Caco-2 (cell line): ENCODE results near the gene STPG3. TPM values are rescaled to one million over a fixed set of nuclear protein-coding genes. Genes with fewer than 3 reads are reported as not detected.
A peak's percentile ranks its signal among the peaks of the same experiment; 100 is the strongest.

ENCODE experiments used
- BruUV-seq: library from RNA; stranded (reverse); fragments of 400-500 nt; replicated peaks from 2 replicates; lab custom pipeline; 2021; lab: Mats Ljungman, UMichigan
- CTCF ChIA-PET: fragments of 300-600 bp; sonication (Branson Sonifier 250); formaldehyde crosslinking; loops from one replicate; lab custom pipeline; 2022; ENCODE audit warnings: antibody characterized with exemption; lab: Charles Lee
- POLR2A ChIA-PET: fragments of 300-600 bp; sonication (Branson Sonifier 250); formaldehyde crosslinking; loops from one replicate; lab custom pipeline; 2022; ENCODE audit warnings: antibody characterized with exemption; lab: Charles Lee
- DNase-seq, 2 experiments: peaks; one replicate each; pipeline versions ENCODE4 v3.0.0 to v3.0.0-alpha.2; 2020 to 2022
- H3K27me3 ChIP-seq: replicated peaks from 2 replicates; pipeline ENCODE4 v1.6.0; 2011; ENCODE audit warnings: low read length; ENCODE audit not compliant: control insufficient read depth, insufficient read depth
- H3K36me3 ChIP-seq: 2 replicates; pipeline ENCODE4 v1.5.1; 2011; ENCODE audit warnings: low read length; ENCODE audit not compliant: control insufficient read depth, insufficient read depth
- H3K4me1 ChIP-seq: fragments of 250-450 bp; sonication (Bioruptor Pico); 2 replicates; pipeline ENCODE4 v1.5.1; 2020; ENCODE audit warnings: mild to moderate bottlenecking
- H3K4me3 ChIP-seq: 2 replicates; pipeline ENCODE4 v1.5.1; 2011; ENCODE audit warnings: low read depth, mild to moderate bottlenecking, control low read depth, low read length
- H3K9me3 ChIP-seq: fragments of 250-450 bp; sonication (Bioruptor Pico); 2 replicates; pipeline ENCODE4 v1.5.1; 2020; ENCODE audit warnings: mild to moderate bottlenecking, moderate library complexity
- H3K27ac Mint-ChIP-seq: one replicate; pipeline ENCODE4 v1.8.0; 2022; ENCODE audit warnings: mixed read lengths; ENCODE audit not compliant: unreplicated experiment
- H3K27me3 Mint-ChIP-seq: one replicate; pipeline ENCODE4 v1.8.0; 2022; ENCODE audit warnings: mixed read lengths; ENCODE audit not compliant: insufficient read depth, unreplicated experiment
- H3K36me3 Mint-ChIP-seq: one replicate; pipeline ENCODE4 v1.8.0; 2022; ENCODE audit warnings: mild to moderate bottlenecking, mixed read lengths; ENCODE audit not compliant: insufficient read depth, unreplicated experiment
- H3K4me1 Mint-ChIP-seq: one replicate; pipeline ENCODE4 v1.8.0; 2022; ENCODE audit warnings: low read depth, mixed read lengths; ENCODE audit not compliant: unreplicated experiment
- H3K4me3 Mint-ChIP-seq: one replicate; pipeline ENCODE4 v1.8.0; 2022; ENCODE audit warnings: mild to moderate bottlenecking, moderate library complexity, mixed read lengths; ENCODE audit not compliant: unreplicated experiment
- H3K9me3 Mint-ChIP-seq: one replicate; pipeline ENCODE4 v1.8.0; 2022; ENCODE audit warnings: mixed read lengths; ENCODE audit not compliant: unreplicated experiment
- CTCF ChIP-seq, 2 experiments: fragments of 200-600 bp in 1 of 2; IDR thresholded peaks; 1 replicate in 1 of 2; 2 replicates in 1 of 2; pipeline versions ENCODE4 v1.5.1 to v1.8.0; 2011 to 2022; ENCODE audit warnings: antibody characterized with exemption in 1 of 2, control low read depth in 1 of 2, inconsistent platforms in 1 of 2, low read depth in 1 of 2, low read length in 1 of 2, mild to moderate bottlenecking in 1 of 2, moderate library complexity in 1 of 2; ENCODE audit not compliant: insufficient read depth in 1 of 2, severe bottlenecking in 1 of 2, unreplicated experiment in 1 of 2
- intact Hi-C: fragments of 100-400 bp; cut with micrococcal nuclease; formaldehyde crosslinking; loops from one replicate; pipeline ENCODE4 v1.10.0; 2022; ENCODE audit not compliant: unreplicated experiment
- total RNA-seq: library from RNA; stranded (reverse); gene quantifications from 2 replicates; pipeline ENCODE4 v1.2.3, GENCODE V29; 2022

The STPG3 gene
- total RNA-seq, 1 experiment from 2014 or later, result not detected

GRCh38 chr9:137217276-137218211 lies 33.5 kb upstream of the STPG3 start:
- BruUV-seq, result TSS peak; percentile 8
- peaks cover 27% of the 10 kb centered on the region for H3K36me3 Mint-ChIP-seq
- TF ChIP-seq CTCF (IDR thresholded peaks at IDR 0.05; ENCODE audit: insufficient read depth in 1 of 2, low read depth in 1 of 2, low read length in 1 of 2, severe bottlenecking in 1 of 2, unreplicated experiment in 1 of 2), result no peak
- peaks cover 6% of the 10 kb centered on the region for H3K4me1 Mint-ChIP-seq
- Histone ChIP-seq H3K9me3 (no peaks in the 10 kb centered on the region), H3K36me3 (no peaks in the 10 kb centered on the region), H3K4me3 (peak overlapping the region; percentile 23), H3K4me1 (peaks cover 25% of the 10 kb centered on the region), H3K27me3 (no peaks in the 10 kb centered on the region)
- peak; percentile 83 to 88 for DNase-seq
- intact Hi-C loops, result no loop called here
- no peaks in the 10 kb centered on the region for H3K9me3 Mint-ChIP-seq
- H3K4me3 Mint-ChIP-seq, result peak overlapping the region; percentile 66
- H3K27me3 Mint-ChIP-seq, result no peaks in the 10 kb centered on the region
- CTCF ChIA-PET, result no interaction called here
- H3K27ac Mint-ChIP-seq, result peak overlapping the region; percentile 71
- POLR2A ChIA-PET, result interaction anchor here (0.6 to 0.8 kb wide), 2 partner anchors 12 to 23 kb away, joined by 3 read pairs; partner anchors contain the start of genes NDOR1, TMEM203 and TUBB4B

GRCh38 chr9:137218212-137218753 lies 32.8 kb upstream of the STPG3 start:
- H3K27me3 ChIP-seq, result no peaks in the 10 kb centered on the region
- no peak overlapping the region for H3K27ac Mint-ChIP-seq
- CTCF ChIA-PET, result interaction anchor here (0.8 kb wide), 2 partner anchors 18 to 189 kb away, joined by 3 to 8 read pairs; no protein-coding TSS in a partner anchor
- H3K4me1 Mint-ChIP-seq, result peaks cover 6% of the 10 kb centered on the region
- H3K4me3 ChIP-seq, result no peak overlapping the region
- H3K9me3 ChIP-seq, result no peaks in the 10 kb centered on the region
- POLR2A ChIA-PET, result interaction anchor here (0.5 to 0.6 kb wide), 2 partner anchors 13 to 28 kb away, joined by 3 to 5 read pairs; partner anchors contain the start of genes NDOR1 and TMEM203
- intact Hi-C loops, result no loop called here
- BruUV-seq, result no TSS peak
- H3K4me3 Mint-ChIP-seq, result peak overlapping the region; percentile 31
- no peaks in the 10 kb centered on the region for H3K36me3 ChIP-seq
- TF ChIP-seq CTCF (IDR thresholded peaks at IDR 0.05; ENCODE audit: insufficient read depth in 1 of 2, low read depth in 1 of 2, low read length in 1 of 2, severe bottlenecking in 1 of 2, unreplicated experiment in 1 of 2), result no peak
- H3K4me1 ChIP-seq, result peaks cover 25% of the 10 kb centered on the region
- H3K9me3 Mint-ChIP-seq, result no peaks in the 10 kb centered on the region
- H3K27me3 Mint-ChIP-seq, result no peaks in the 10 kb centered on the region
- peaks cover 33% of the 10 kb centered on the region for H3K36me3 Mint-ChIP-seq
- DNase-seq, result no peak

- no peaks in the 10 kb centered on the region for H3K36me3 ChIP-seq
- ChIA-PET CTCF (interaction anchor here (0.8 to 0.9 kb wide), 3 partner anchors 18 to 189 kb away, joined by 3 to 8 read pairs (median 3); partner anchors contain the start of gene SSNA1), POLR2A (interaction anchor here (0.5 kb wide), 1 partner anchor 28 kb away, joined by 5 read pairs; no protein-coding TSS in a partner anchor)
- peaks cover 25% of the 10 kb centered on the region for H3K4me1 ChIP-seq
- no peak overlapping the region for H3K4me3 ChIP-seq
- Mint-ChIP-seq H3K4me3 (peak overlapping the region; percentile 31), H3K27me3 (no peaks in the 10 kb centered on the region), H3K27ac (no peak overlapping the region), H3K9me3 (no peaks in the 10 kb centered on the region), H3K36me3 (peaks cover 38% of the 10 kb centered on the region), H3K4me1 (peaks cover 6% of the 10 kb centered on the region)
- H3K27me3 ChIP-seq, result no peaks in the 10 kb centered on the region
- no TSS peak for BruUV-seq
- H3K9me3 ChIP-seq, result no peaks in the 10 kb centered on the region
- intact Hi-C loops, result loop anchor here (1.0 kb wide), 1 partner anchor 19 kb away; the partner anchor contains the start of gene TPRN
- TF ChIP-seq CTCF (IDR thresholded peaks at IDR 0.05; ENCODE audit: insufficient read depth in 1 of 2, low read depth in 1 of 2, low read length in 1 of 2, severe bottlenecking in 1 of 2, unreplicated experiment in 1 of 2), result no peak
- DNase-seq, result peak; percentile 76 to 81
These were observed 32.3 kb upstream of the STPG3 start for GRCh38 chr9:137218754-137219271.
